DND-41 (cell line): Measurements from ENCODE around the gene MRPL21.

Experiments
- EZH2 ChIP-seq: IDR thresholded peaks from 3 replicates; pipeline ENCODE4 v1.6.1; 2012; ENCODE audit warnings: borderline replicate concordance, low read depth, mild to moderate bottlenecking, moderate library complexity, low read length, inconsistent platforms; ENCODE audit not compliant: severe bottlenecking
- TF ChIP-seq, protein P1 (sequence below): IDR thresholded peaks from 2 replicates; pipeline ENCODE4 v1.5.1; 2012; ENCODE audit warnings: borderline replicate concordance, low read length, moderate library complexity, mild to moderate bottlenecking; ENCODE audit not compliant: poor library complexity, severe bottlenecking; ENCODE audit errors: extremely low read depth

DNA sequence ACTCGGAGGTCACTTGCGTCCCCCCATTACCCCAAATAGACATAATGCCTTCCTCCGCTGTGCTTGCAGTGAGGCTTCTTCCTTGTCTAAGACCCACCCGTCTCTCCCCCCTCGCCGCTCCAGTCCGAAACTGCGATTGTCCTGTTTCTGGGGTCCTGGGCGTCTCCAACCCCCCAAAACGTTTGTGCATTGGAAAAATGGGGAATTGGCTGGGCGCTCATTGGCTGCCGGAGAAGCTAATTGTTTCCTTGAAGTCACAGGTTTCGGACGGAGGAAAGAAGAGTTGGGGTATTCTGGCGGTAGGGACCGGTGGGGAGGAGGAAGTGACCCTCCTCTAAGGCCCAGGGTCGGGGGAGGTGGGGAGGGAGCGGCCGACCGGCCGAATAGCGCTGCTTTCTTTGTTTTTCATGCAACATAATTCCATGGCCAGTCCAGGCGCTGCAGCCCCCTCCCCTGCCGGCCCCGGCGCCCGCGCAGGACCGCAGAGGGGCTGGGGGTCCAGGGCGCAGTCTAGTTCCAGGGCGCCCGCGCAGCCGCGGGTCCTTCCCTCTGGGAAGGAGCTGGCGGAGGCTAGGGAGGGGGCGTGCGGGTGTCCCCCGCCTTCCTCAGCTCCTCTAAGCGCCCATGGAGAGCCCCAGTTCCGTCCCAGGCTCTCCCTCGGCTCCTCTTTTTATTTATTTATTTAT, 49.2 kb downstream of the MRPL21 start:
- TF ChIP-seq, protein P1, sequence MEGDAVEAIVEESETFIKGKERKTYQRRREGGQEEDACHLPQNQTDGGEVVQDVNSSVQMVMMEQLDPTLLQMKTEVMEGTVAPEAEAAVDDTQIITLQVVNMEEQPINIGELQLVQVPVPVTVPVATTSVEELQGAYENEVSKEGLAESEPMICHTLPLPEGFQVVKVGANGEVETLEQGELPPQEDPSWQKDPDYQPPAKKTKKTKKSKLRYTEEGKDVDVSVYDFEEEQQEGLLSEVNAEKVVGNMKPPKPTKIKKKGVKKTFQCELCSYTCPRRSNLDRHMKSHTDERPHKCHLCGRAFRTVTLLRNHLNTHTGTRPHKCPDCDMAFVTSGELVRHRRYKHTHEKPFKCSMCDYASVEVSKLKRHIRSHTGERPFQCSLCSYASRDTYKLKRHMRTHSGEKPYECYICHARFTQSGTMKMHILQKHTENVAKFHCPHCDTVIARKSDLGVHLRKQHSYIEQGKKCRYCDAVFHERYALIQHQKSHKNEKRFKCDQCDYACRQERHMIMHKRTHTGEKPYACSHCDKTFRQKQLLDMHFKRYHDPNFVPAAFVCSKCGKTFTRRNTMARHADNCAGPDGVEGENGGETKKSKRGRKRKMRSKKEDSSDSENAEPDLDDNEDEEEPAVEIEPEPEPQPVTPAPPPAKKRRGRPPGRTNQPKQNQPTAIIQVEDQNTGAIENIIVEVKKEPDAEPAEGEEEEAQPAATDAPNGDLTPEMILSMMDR, result no peak
- no peak for TF ChIP-seq EZH2
